HEK293 (cell line): ENCODE results near the gene TSPYL2.

Source experiments
- ATF2 ChIP-seq: fragments of 450-650 bp; formaldehyde crosslinking; IDR thresholded peaks from 2 replicates; pipeline ENCODE4 v1.5.1; 2016; ENCODE audit warnings: missing biosample characterization, missing genetic modification characterization, low read depth
- BCL11A ChIP-seq: fragments of 450-650 bp; formaldehyde crosslinking; IDR thresholded peaks from 2 replicates; pipeline ENCODE4 v1.5.1; 2016; ENCODE audit warnings: low read depth, missing biosample characterization, missing genetic modification characterization
- PRDM6 ChIP-seq: fragments of 450-650 bp; formaldehyde crosslinking; IDR thresholded peaks from 2 replicates; pipeline ENCODE4 v1.5.1; 2017; ENCODE audit warnings: missing biosample characterization, missing genetic modification characterization
- RBAK ChIP-seq: fragments of 450-650 bp; formaldehyde crosslinking; IDR thresholded peaks from 2 replicates; pipeline ENCODE4 v1.5.1; 2016; ENCODE audit warnings: missing biosample characterization, missing genetic modification characterization
- SETDB1 ChIP-seq: IDR thresholded peaks from one replicate; pipeline ENCODE4 v1.6.1; 2017; ENCODE audit warnings: mild to moderate bottlenecking, low read length, moderate library complexity, mixed read lengths; ENCODE audit not compliant: insufficient read length
- SP2 ChIP-seq: fragments of 450-650 bp; formaldehyde crosslinking; IDR thresholded peaks from 2 replicates; pipeline ENCODE4 v1.5.1; 2016; ENCODE audit warnings: missing biosample characterization, missing genetic modification characterization
- SP7 ChIP-seq: fragments of 450-650 bp; formaldehyde crosslinking; IDR thresholded peaks from 2 replicates; pipeline ENCODE4 v1.5.1; 2016; ENCODE audit warnings: missing biosample characterization, missing genetic modification characterization
- WT1 ChIP-seq: fragments of 450-650 bp; formaldehyde crosslinking; IDR thresholded peaks from 2 replicates; pipeline ENCODE4 v1.5.1; 2016; ENCODE audit warnings: missing biosample characterization, missing genetic modification characterization
- ZBTB21 ChIP-seq: fragments of 450-650 bp; formaldehyde crosslinking; IDR thresholded peaks from 2 replicates; pipeline ENCODE4 v1.5.1; 2017; ENCODE audit warnings: missing biosample characterization, missing genetic modification characterization
- ZBTB8A ChIP-seq: fragments of 450-650 bp; formaldehyde crosslinking; IDR thresholded peaks from 2 replicates; pipeline ENCODE4 v1.5.1; 2016; ENCODE audit warnings: missing biosample characterization, missing genetic modification characterization
- ZNF16 ChIP-seq: fragments of 450-650 bp; formaldehyde crosslinking; IDR thresholded peaks from 2 replicates; pipeline ENCODE4 v1.5.1; 2016; ENCODE audit warnings: low read depth, missing biosample characterization, missing genetic modification characterization
- ZNF174 ChIP-seq: fragments of 450-650 bp; formaldehyde crosslinking; IDR thresholded peaks from 2 replicates; pipeline ENCODE4 v1.5.0; 2017; ENCODE audit warnings: missing biosample characterization, mild to moderate bottlenecking, missing genetic modification characterization
- ZNF202 ChIP-seq: fragments of 450-650 bp; formaldehyde crosslinking; IDR thresholded peaks from 2 replicates; pipeline ENCODE4 v1.5.1; 2016; ENCODE audit warnings: missing biosample characterization, missing genetic modification characterization, borderline replicate concordance
- ZNF26 ChIP-seq: fragments of 450-650 bp; formaldehyde crosslinking; IDR thresholded peaks from 2 replicates; pipeline ENCODE4 v1.5.1; 2016; ENCODE audit warnings: missing biosample characterization, missing genetic modification characterization
- ZNF302 ChIP-seq: fragments of 450-650 bp; formaldehyde crosslinking; IDR thresholded peaks from 2 replicates; pipeline ENCODE4 v1.5.1; 2016; ENCODE audit warnings: missing biosample characterization, missing genetic modification characterization, low read depth
- ZNF350 ChIP-seq: fragments of 450-650 bp; formaldehyde crosslinking; IDR thresholded peaks from 2 replicates; pipeline ENCODE4 v1.5.0; 2017; ENCODE audit warnings: missing biosample characterization, mild to moderate bottlenecking, missing genetic modification characterization
- ZNF362 ChIP-seq: fragments of 450-650 bp; formaldehyde crosslinking; IDR thresholded peaks from 2 replicates; pipeline ENCODE4 v1.5.1; 2016; ENCODE audit warnings: missing biosample characterization, missing genetic modification characterization
- ZNF513 ChIP-seq: fragments of 450-650 bp; IDR thresholded peaks from 2 replicates; pipeline ENCODE4 v1.5.1; 2018; ENCODE audit warnings: missing biosample characterization, missing genetic modification characterization
- ZNF530 ChIP-seq: fragments of 450-650 bp; formaldehyde crosslinking; IDR thresholded peaks from 2 replicates; pipeline ENCODE4 v1.5.1; 2016; ENCODE audit warnings: low read depth, missing biosample characterization, missing genetic modification characterization
- ZNF544 ChIP-seq: fragments of 450-650 bp; formaldehyde crosslinking; IDR thresholded peaks from 2 replicates; pipeline ENCODE4 v1.5.0; 2017; ENCODE audit warnings: missing biosample characterization, missing genetic modification characterization
- ZNF548 ChIP-seq: fragments of 450-650 bp; formaldehyde crosslinking; IDR thresholded peaks from 2 replicates; pipeline ENCODE4 v1.5.1; 2016; ENCODE audit warnings: missing biosample characterization, missing genetic modification characterization
- ZNF549 ChIP-seq: fragments of 450-650 bp; IDR thresholded peaks from 2 replicates; pipeline ENCODE4 v1.5.1; 2018; ENCODE audit warnings: missing biosample characterization, missing genetic modification characterization, mild to moderate bottlenecking, inconsistent platforms, moderate library complexity
- ZNF580 ChIP-seq: fragments of 450-650 bp; formaldehyde crosslinking; IDR thresholded peaks from 2 replicates; pipeline ENCODE4 v1.5.1; 2016; ENCODE audit warnings: missing biosample characterization, missing genetic modification characterization
- ZNF610 ChIP-seq: fragments of 450-650 bp; formaldehyde crosslinking; IDR thresholded peaks from 2 replicates; pipeline ENCODE4 v1.5.1; 2016; ENCODE audit warnings: missing biosample characterization, missing genetic modification characterization, borderline replicate concordance
- ZNF654 ChIP-seq: fragments of 450-650 bp; formaldehyde crosslinking; IDR thresholded peaks from 2 replicates; pipeline ENCODE4 v1.5.1; 2016; ENCODE audit warnings: low read depth, missing biosample characterization, missing genetic modification characterization
- ZNF670 ChIP-seq: fragments of 450-650 bp; formaldehyde crosslinking; IDR thresholded peaks from 2 replicates; pipeline ENCODE4 v1.5.1; 2016; ENCODE audit warnings: missing biosample characterization, missing genetic modification characterization, low read depth
- ZNF701 ChIP-seq: fragments of 450-650 bp; formaldehyde crosslinking; IDR thresholded peaks from 2 replicates; pipeline ENCODE4 v1.5.1; 2016; ENCODE audit warnings: missing biosample characterization, missing genetic modification characterization
- ZNF704 ChIP-seq: fragments of 450-650 bp; formaldehyde crosslinking; IDR thresholded peaks from 2 replicates; pipeline ENCODE4 v1.5.1; 2016; ENCODE audit warnings: missing biosample characterization, missing genetic modification characterization
- ZNF792 ChIP-seq: fragments of 450-650 bp; formaldehyde crosslinking; IDR thresholded peaks from 2 replicates; pipeline ENCODE4 v1.5.1; 2016; ENCODE audit warnings: missing biosample characterization, missing genetic modification characterization
- ZSCAN23 ChIP-seq: fragments of 450-650 bp; formaldehyde crosslinking; IDR thresholded peaks from 2 replicates; pipeline ENCODE4 v1.5.1; 2016; ENCODE audit warnings: missing biosample characterization, missing genetic modification characterization

Gene TSPYL2

GRCh38 chrX:53093748-53094581 is 11.8 kb downstream of the TSPYL2 start, which contains the start of gene KANTR (continued):
- TF ChIP-seq RBAK (tag by site-specific recombination) (no peak), ZBTB8A (no peak), ZNF704 (tag by site-specific recombination) (no peak), ZNF670 (tag by site-specific recombination) (no peak), ZNF174 (no peak), ATF2 (tag by site-specific recombination) (no peak), PRDM6 (tag by site-specific recombination) (no peak), ZNF302 (tag by site-specific recombination) (no peak), ZBTB21 (tag by site-specific recombination) (no peak), ZNF792 (tag by site-specific recombination) (no peak), ZNF610 (tag by site-specific recombination) (peak; percentile 86; the same call in 1 of the 2 replicates), ZNF701 (tag by site-specific recombination) (no peak), ZSCAN23 (no peak), WT1 (tag by site-specific recombination) (no peak), ZNF654 (tag by site-specific recombination) (no peak), ZNF362 (tag by site-specific recombination) (no peak), ZNF549 (tag by site-specific recombination) (no peak), ZNF548 (no peak), ZNF16 (tag by site-specific recombination) (no peak), BCL11A (tag by site-specific recombination) (no peak), ZNF26 (tag by site-specific recombination) (no peak), ZNF544 (tag by site-specific recombination) (no peak), ZNF513 (tag by site-specific recombination) (no peak), ZNF350 (no peak; the same call in 1 of the 2 replicates), SP2 (tag by site-specific recombination) (peak; percentile 86), ZNF580 (no peak), ZNF530 (tag by site-specific recombination) (no peak), SETDB1 (no peak), ZNF202 (tag by site-specific recombination) (no peak), SP7 (tag by site-specific recombination) (no peak; the same call in 1 of the 2 replicates)
